C4-2B (cell line): Measurements from ENCODE around the gene IFI44L.

Experiments used
- H3K27ac ChIP-seq: fragments of 450-650 bp; 2 replicates; pipeline ENCODE4 v1.5.1; 2017
- ZFX ChIP-seq: fragments of 450-650 bp; IDR thresholded peaks from 2 replicates; pipeline ENCODE4 v1.6.1; 2017
- TF ChIP-seq, protein P1 (sequence below): fragments of 450-650 bp; conservative IDR thresholded peaks from 2 replicates; pipeline ENCODE4 v1.5.1; 2017; ENCODE audit warnings: mild to moderate bottlenecking

IFI44L gene

DNA sequence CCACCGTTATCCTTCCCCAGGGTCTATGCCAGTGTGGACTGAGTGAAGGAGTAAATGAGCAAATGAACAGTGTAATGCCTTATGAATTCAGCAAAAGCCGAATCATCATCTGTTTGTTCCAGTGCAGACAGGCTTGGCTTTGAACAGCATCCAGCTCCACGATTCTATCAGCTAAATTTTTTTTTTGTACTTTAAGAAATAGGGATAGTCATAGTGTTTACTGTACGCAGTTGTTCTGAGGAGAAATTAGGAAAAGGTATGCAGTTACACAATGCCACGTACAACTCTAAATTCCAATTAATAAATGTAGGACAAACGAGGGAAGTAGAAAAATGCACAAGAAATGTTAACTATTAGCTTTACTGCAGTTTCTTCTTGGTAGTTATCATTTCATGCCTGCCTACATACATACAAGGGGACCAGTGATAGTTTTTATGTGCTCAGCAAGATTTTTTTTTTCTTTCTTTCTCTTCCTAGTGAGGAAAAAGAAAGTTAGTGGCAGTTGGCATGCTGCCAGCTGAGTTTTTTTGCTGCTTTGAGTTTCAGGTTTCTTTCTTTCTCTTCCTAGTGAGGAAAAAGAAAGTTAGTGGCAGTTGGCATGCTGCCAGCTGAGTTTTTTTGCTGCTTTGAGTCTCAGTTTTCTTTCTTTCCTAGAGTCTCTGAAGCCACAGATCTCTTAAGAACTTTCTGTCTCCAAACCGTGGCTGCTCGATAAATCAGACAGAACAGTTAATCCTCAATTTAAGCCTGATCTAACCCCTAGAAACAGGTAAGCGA lies at the start of gene IFI44L:
TSS of gene IFI44L (plus strand) at position 646 of the 777 bp plus-strand sequence. CDS start 7,468 bp downstream, outside the sequence.
- no peak for TF ChIP-seq ZFX
- TF ChIP-seq, protein P1, sequence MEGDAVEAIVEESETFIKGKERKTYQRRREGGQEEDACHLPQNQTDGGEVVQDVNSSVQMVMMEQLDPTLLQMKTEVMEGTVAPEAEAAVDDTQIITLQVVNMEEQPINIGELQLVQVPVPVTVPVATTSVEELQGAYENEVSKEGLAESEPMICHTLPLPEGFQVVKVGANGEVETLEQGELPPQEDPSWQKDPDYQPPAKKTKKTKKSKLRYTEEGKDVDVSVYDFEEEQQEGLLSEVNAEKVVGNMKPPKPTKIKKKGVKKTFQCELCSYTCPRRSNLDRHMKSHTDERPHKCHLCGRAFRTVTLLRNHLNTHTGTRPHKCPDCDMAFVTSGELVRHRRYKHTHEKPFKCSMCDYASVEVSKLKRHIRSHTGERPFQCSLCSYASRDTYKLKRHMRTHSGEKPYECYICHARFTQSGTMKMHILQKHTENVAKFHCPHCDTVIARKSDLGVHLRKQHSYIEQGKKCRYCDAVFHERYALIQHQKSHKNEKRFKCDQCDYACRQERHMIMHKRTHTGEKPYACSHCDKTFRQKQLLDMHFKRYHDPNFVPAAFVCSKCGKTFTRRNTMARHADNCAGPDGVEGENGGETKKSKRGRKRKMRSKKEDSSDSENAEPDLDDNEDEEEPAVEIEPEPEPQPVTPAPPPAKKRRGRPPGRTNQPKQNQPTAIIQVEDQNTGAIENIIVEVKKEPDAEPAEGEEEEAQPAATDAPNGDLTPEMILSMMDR = no peak
- H3K27ac ChIP-seq = no peak within 1 kb of the TSS

DNA sequence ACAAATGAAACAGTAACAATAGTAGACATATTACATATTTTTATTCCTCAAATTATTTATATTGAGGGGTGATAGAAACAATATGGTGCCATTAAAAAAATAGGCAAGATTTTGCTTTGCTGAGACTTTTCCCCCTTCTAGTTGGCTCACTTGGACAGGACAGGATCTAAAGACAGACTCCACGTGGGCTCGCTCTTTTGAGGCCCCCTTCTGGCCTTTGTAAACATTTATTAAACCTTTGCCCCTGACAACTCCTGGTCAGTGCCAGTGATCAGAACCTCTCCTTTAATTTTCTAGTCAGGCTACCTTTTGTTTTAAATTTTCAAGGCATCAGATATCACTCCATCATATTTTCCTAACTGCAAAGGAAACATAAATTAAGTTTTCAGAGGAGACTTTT lies 49.7 kb upstream of the IFI44L start:
- TF ChIP-seq, protein P1 = peak; percentile 8; the same call in 1 of the 2 replicates
- no peak for TF ChIP-seq ZFX
- no peak overlapping the region for H3K27ac ChIP-seq

DNA sequence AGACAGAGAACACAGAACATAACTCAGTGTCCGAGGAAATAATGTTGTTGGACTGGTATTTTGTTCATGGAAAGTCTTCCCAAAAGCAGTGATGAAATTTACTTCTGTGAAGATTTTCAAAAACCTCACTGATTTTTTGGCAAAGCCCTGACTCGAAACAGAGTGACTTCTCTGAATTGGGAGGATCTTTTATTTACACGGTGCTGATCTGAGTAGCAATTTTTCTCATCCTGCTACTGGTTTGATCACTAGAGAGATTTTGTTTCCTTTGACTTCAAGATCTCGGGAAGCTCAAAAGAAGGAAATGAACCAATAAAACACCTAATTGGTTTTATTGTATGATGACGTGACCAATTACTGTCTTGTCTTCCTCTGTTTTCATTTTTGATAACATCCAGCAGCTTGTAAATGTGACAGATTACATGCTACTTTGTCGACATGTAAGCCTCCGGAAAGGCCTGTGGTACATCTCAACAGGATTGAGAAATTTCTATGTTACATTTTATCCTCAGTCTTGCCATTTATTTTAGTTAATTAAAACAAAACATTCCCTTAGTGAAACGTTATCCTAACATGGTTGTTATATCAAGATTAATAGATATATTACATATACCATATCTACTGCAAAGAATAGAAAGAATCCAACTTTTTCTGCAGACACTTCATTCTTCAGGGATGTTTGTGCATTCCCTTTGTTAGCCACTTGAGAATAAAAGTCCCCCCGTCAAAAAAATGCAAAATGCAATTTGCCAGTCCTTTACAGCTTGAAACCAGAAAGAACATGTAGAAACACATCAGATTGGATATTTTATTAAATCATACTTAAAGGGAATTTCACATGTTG lies 42.8 kb upstream of the IFI44L start:
- TF ChIP-seq, protein P1 = no peak
- no peak for TF ChIP-seq ZFX

DNA sequence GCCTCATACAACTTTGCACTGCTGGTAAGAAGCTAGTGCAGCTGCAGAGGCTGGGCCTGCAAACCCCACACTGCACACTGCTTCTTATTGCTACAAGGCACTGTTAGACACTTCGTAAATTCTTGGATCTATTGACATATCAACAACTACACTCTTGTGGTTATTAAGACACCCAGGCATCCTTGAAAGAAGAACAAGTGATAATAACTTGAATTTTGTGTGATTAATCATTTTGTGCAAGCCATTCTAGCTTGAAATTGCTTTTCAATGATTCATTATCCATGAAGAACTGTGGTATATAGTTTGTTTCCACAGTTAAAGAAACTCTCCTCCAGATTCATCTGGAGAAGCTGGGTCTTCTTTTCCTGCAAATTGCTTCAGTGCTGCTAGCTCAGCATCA lies 33.7 kb upstream of the IFI44L start:
- TF ChIP-seq ZFX = no peak
- TF ChIP-seq, protein P1 = no peak
- no peak overlapping the region for H3K27ac ChIP-seq

More for the DNA sequence above, 42.8 kb upstream of the IFI44L start:
- no peak overlapping the region for H3K27ac ChIP-seq

DNA sequence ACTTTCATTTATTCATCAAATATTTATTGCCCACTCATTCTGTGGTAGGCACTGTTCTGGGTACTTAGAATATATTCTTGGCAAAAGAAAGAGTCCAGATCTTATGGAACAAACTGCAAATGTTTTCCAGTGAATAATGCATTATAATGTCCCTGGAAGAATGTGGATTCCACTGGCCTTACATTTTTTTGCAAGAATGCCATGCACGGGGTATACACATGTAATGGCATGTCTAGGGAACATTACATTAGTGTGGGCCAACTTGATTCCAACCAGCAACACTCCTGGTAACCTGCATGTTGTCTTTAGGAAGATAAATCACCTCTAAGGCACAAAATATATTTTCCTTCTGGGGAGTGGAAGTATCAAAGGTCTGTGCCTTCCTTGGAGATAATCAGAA lies 33.0 kb upstream of the IFI44L start:
- H3K27ac ChIP-seq = no peak overlapping the region
- TF ChIP-seq, protein P1 = no peak
- no peak for TF ChIP-seq ZFX

DNA sequence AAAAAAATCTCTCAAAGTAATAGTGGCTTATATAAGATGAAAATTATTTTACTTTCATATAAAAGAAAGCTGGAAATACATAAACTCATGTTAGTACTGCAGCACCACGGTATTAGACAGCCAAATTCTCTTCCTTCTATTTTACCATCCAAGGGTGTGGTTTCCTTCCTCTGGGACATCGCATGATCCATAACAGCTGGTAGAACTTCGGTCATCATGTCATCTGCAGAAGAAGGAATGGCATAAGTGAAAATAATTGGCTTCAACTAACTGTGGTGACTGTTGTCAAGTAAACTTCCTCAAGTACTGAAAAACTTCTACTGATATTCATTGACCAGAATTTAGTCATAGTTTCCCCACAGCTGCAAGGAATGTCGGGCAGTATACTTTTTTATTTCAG lies 28.3 kb upstream of the IFI44L start:
- no peak for TF ChIP-seq ZFX
- TF ChIP-seq, protein P1 = no peak
- H3K27ac ChIP-seq = no peak overlapping the region

DNA sequence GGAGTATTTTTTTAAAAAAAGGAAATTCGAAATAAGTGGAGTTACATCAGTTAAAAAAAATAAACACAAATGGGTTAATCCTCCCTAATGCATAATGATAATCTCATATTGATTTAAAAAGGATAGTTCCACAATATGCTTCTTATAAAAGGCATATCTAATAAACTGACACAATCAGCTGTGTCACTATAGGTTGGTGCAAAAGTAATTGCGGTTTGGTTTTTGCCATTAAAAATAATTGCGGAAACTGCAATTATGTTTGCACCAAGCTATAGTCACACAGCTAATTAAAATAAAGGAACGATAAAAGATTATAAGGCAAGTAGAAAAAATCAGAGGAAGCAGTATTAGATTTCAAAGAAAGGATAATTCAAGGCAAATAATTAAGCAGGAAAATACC lies 21.0 kb upstream of the IFI44L start:
- TF ChIP-seq ZFX = no peak
- no peak overlapping the region for H3K27ac ChIP-seq
